ENCODE measurements around the gene MIER3. TPM values are rescaled to one million over a fixed set of nuclear protein-coding genes. Genes with fewer than 3 reads are reported as not detected.
A peak's percentile ranks its signal among the peaks of the same experiment; 100 is the strongest.

MIER3 gene
- total and polyA plus RNA-seq, 2 of the 13 experiments (the other 11 are each of a cell fraction or from before 2014, with no cell fraction given) = 14.6 to 38.8 TPM

- 0 out of 2 replicates have a peak, but pooled peaks have one; percentile 10 for TF ChIP-seq RFXANK (CRISPR knock-in tag; IDR thresholded peaks at IDR 0.05)
- peak; percentile 31; the same call in 1 of the 2 replicates for TF ChIP-seq ZNF547 (CRISPR knock-in tag; IDR thresholded peaks at IDR 0.05)
- no peak for TF ChIP-seq ZNF512 (CRISPR knock-in tag; IDR thresholded peaks at IDR 0.05)
- TF ChIP-seq ZNF816 (CRISPR knock-in tag; IDR thresholded peaks at IDR 0.05; ENCODE audit: borderline replicate concordance) = peak; percentile 88
- TF ChIP-seq KAT7 (CRISPR knock-in tag; IDR thresholded peaks at IDR 0.05; ENCODE audit: borderline replicate concordance) = peak; percentile 61; the same call in 1 of the 2 replicates
- TF ChIP-seq TFE3 (CRISPR knock-in tag; IDR thresholded peaks at IDR 0.05) = peak; percentile 45; the same call in 1 of the 2 replicates
- no peak for TF ChIP-seq RFX1 (IDR thresholded peaks at IDR 0.05)
- TF ChIP-seq MEIS1 (CRISPR knock-in tag; IDR thresholded peaks at IDR 0.05; ENCODE audit: borderline replicate concordance) = peak; percentile 62; the same call in 1 of the 2 replicates
- TF ChIP-seq MYC (CRISPR knock-in tag; IDR thresholded peaks at IDR 0.05; ENCODE audit: borderline replicate concordance) = peak; percentile 79; the same call in 1 of the 2 replicates
- TF ChIP-seq MLXIP (CRISPR knock-in tag; IDR thresholded peaks at IDR 0.05; ENCODE audit: borderline replicate concordance) = no peak
- peak; percentile 74 for TF ChIP-seq SPEN (CRISPR knock-in tag; IDR thresholded peaks at IDR 0.05; ENCODE audit: low read depth)
- TF ChIP-seq ZNF639 (CRISPR knock-in tag; conservative IDR thresholded peaks at IDR 0.05) = peak; percentile 41; the same call in 1 of the 2 replicates
- TF ChIP-seq GATAD1 (CRISPR knock-in tag; IDR thresholded peaks at IDR 0.05) = peak; percentile 71; the same call in 1 of the 2 replicates
- no peak for TF ChIP-seq GPBP1L1 (CRISPR knock-in tag; IDR thresholded peaks at IDR 0.05)
- TF ChIP-seq TRAFD1 (CRISPR knock-in tag; IDR thresholded peaks at IDR 0.05; ENCODE audit: borderline replicate concordance) = no peak
Observed at GRCh38 chr5:56909294-56910209, 42.4 kb downstream of the MIER3 start, which contains the start of gene SETD9 (continued).
